M059J (cell line): Measurements from ENCODE around the gene OR52N5. TPM values are rescaled to one million over a fixed set of nuclear protein-coding genes. Genes with fewer than 3 reads are reported as not detected.
A peak's percentile ranks its signal among the peaks of the same experiment; 100 is the strongest.

Experiments
- DNase-seq: peaks from one replicate; pipeline ENCODE4 v3.0.0-alpha.2; 2012; ENCODE audit warnings: low read depth
- total RNA-seq: library from RNA; depleted of rRNA; stranded (reverse); fragments of >200 nt; shearing (Covaris generic); gene quantifications from 2 replicates; pipeline ENCODE4 v1.2.3, GENCODE V29; 2014; rRNA removed

The OR52N5 gene
- not detected in 2 replicates for total RNA-seq

GRCh38 chr11:5783255-5783654 is at the start of gene OR52N5:
Gene OR52N5, minus strand, starts transcription at chr11:5783355. Its CDS starts 4,721 bp downstream, at chr11:5778634.
- no peak for DNase-seq

- DNase-seq: peak; percentile 42
Observed at GRCh38 chr11:5831196-5831829, 48.2 kb upstream of the OR52N5 start.

- DNase-seq: peak; percentile 38
Observed at GRCh38 chr11:5818245-5818886, 35.2 kb upstream of the OR52N5 start.

- peak; percentile 21 for DNase-seq
Observed at GRCh38 chr11:5815534-5815933, 32.4 kb upstream of the OR52N5 start.

- DNase-seq: no peak
Observed at GRCh38 chr11:5809905-5810795, 27.0 kb upstream of the OR52N5 start.

GRCh38 chr11:5809122-5809519 is 26.0 kb upstream of the OR52N5 start:
- peak; percentile 21 for DNase-seq

GRCh38 chr11:5808500-5809121 is 25.5 kb upstream of the OR52N5 start, which contains the start of gene OR52N2:
Gene OR52N2, plus strand, starts transcription at chr11:5808924. Its CDS starts 11,412 bp downstream, at chr11:5820336.
- peak; percentile 70 for DNase-seq

- DNase-seq: no peak
Observed at GRCh38 chr11:5807580-5807979, 24.4 kb upstream of the OR52N5 start.

- DNase-seq: no peak
Observed at GRCh38 chr11:5803982-5804381, 20.8 kb upstream of the OR52N5 start.

- DNase-seq: no peak
Observed at GRCh38 chr11:5796541-5796940, 13.4 kb upstream of the OR52N5 start.

- DNase-seq: no peak
Observed at GRCh38 chr11:5791165-5791564, 8.0 kb upstream of the OR52N5 start, which contains the start of gene OR52N1. Gene OR52N1, minus strand, starts transcription at chr11:5791265. Its CDS starts 2,449 bp downstream, at chr11:5788816.

- DNase-seq: peak; percentile 12
Observed at GRCh38 chr11:5767056-5767455, 16.1 kb downstream of the OR52N5 start.

GRCh38 chr11:5753943-5754342 is 29.2 kb downstream of the OR52N5 start, which contains the start of gene OR52N4:
Gene OR52N4, plus strand, starts transcription at chr11:5754243. Its CDS starts 498 bp downstream, at chr11:5754741.
- DNase-seq: no peak

GRCh38 chr11:5749836-5750235 is 33.3 kb downstream of the OR52N5 start:
- no peak for DNase-seq

- no peak for DNase-seq
Observed at GRCh38 chr11:5746614-5747013, 36.5 kb downstream of the OR52N5 start.

GRCh38 chr11:5738431-5738830 is 44.7 kb downstream of the OR52N5 start:
- no peak for DNase-seq

GRCh38 chr11:5737670-5738392 is 45.3 kb downstream of the OR52N5 start:
- no peak for DNase-seq

- DNase-seq: peak; percentile 35
Observed at GRCh38 chr11:5737091-5737490, 46.1 kb downstream of the OR52N5 start.

- no peak for DNase-seq
Observed at GRCh38 chr11:5736396-5736795, 46.8 kb downstream of the OR52N5 start, which contains the start of gene OR56B1. Gene OR56B1, plus strand, starts transcription at chr11:5736448. Its CDS starts 69 bp downstream, at chr11:5736517.

- no peak for DNase-seq
Observed at GRCh38 chr11:5727691-5728090, 55.5 kb downstream of the OR52N5 start.

GRCh38 chr11:5726351-5726750 is 56.8 kb downstream of the OR52N5 start:
- no peak for DNase-seq
